Uterus (tissue), 2 donors: ENCODE data around the gene SBF2.

ENCODE experiments used
- POLR2A ChIP-seq, 2 donors: fragments of 450-650 bp; IDR thresholded peaks; one replicate each; pipeline ENCODE4 v1.6.1; 2016; ENCODE audit warnings: antibody characterized with exemption in 2 of 2, mild to moderate bottlenecking in 1 of 2, moderate library complexity in 1 of 2
- TF ChIP-seq, protein P1 (sequence below), 4 experiments: fragments of 200-600 bp in 2 of 4; fragments of 450-650 bp in 2 of 4; sonication (generic) in 2 of 4; IDR thresholded peaks; one replicate each; pipeline ENCODE4 v1.5.1; 2016 to 2019; ENCODE audit warnings: antibody characterized with exemption in 4 of 4, mild to moderate bottlenecking in 2 of 4, moderate library complexity in 1 of 4

DNA sequence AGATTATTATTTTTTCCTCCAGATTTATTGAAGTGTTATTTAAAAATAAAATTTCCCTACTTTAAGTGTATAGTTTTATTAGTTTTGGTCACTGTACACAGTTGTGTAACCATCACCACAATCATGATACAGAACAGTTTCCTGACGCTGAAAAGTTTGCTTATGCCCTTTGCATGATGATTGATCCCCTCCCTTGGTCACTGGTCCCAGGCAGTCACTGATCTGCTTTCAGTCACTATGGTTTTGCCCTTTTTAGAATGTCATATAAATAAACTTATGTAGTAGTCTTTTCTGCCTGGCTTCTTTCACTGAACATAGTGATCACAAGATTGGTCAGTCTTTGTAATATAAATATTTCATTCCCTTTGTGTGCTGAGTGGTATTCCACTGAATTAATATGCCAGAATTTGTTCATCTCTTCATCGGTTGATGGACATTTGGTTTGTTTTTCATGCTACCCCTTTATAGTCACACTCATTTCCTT, 489.6 kb downstream of the SBF2 start:
- TF ChIP-seq, protein P1, sequence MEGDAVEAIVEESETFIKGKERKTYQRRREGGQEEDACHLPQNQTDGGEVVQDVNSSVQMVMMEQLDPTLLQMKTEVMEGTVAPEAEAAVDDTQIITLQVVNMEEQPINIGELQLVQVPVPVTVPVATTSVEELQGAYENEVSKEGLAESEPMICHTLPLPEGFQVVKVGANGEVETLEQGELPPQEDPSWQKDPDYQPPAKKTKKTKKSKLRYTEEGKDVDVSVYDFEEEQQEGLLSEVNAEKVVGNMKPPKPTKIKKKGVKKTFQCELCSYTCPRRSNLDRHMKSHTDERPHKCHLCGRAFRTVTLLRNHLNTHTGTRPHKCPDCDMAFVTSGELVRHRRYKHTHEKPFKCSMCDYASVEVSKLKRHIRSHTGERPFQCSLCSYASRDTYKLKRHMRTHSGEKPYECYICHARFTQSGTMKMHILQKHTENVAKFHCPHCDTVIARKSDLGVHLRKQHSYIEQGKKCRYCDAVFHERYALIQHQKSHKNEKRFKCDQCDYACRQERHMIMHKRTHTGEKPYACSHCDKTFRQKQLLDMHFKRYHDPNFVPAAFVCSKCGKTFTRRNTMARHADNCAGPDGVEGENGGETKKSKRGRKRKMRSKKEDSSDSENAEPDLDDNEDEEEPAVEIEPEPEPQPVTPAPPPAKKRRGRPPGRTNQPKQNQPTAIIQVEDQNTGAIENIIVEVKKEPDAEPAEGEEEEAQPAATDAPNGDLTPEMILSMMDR (IDR thresholded peaks at IDR 0.05), result no peak
- no peak for TF ChIP-seq POLR2A (IDR thresholded peaks at IDR 0.05)
